HCT116 (cell line): Measurements from ENCODE around the gene CSNK2B. TPM values are rescaled to one million over a fixed set of nuclear protein-coding genes. Genes with fewer than 3 reads are reported as not detected.

Experiments
- ATAC-seq: fragments of 200-7000 bp; cut with Tn5 transposase; 2 replicates; pipeline ENCODE4 v1.9.1; 2020; ENCODE audit warnings: mild to moderate bottlenecking, moderate library complexity
- BruUV-seq: library from RNA; stranded (reverse); fragments of 400-500 nt; replicated peaks from 2 replicates; lab custom pipeline; 2021; lab: Mats Ljungman, UMichigan
- CTCF ChIA-PET: fragments of 300-600 bp; sonication (Branson Sonifier 250); formaldehyde crosslinking; loops from one replicate; lab custom pipeline; 2021; ENCODE audit warnings: antibody characterized with exemption; lab: Charles Lee
- POLR2A ChIA-PET: fragments of 300-600, 350-600 bp; sonication (Branson Sonifier 250); formaldehyde crosslinking; loops from one replicate; lab custom pipeline; 2021; ENCODE audit warnings: antibody characterized with exemption; lab: Charles Lee
- RAD21 ChIA-PET, 2 experiments: fragments of 300-600 bp; sonication (Branson Sonifier 250); formaldehyde crosslinking; loops; one replicate each; lab custom pipeline; 2023; ENCODE audit warnings: low total read pairs in 2 of 2; ENCODE audit not compliant: uncharacterized antibody in 2 of 2, unreplicated experiment in 2 of 2, low non-redundant PET in 1 of 2; lab: Charles Lee
- DNase-seq: peaks from one replicate; pipeline ENCODE4 v3.0.0-alpha.2; 2010; ENCODE audit warnings: low read depth, low spot score
- H2AFZ ChIP-seq: fragments of 200-600 bp; shearing (Covaris generic), sonication (generic); 2 replicates; pipeline ENCODE4 v1.6.1; 2017; ENCODE audit warnings: low read depth, mixed run types, mixed read lengths, antibody characterized with exemption, low read length; ENCODE audit not compliant: poor library complexity, severe bottlenecking
- H3K27ac ChIP-seq: 2 replicates; pipeline ENCODE4 v1.5.1; 2012; ENCODE audit warnings: low read depth, low read length
- H3K27me3 ChIP-seq: fragments of 200-600 bp; sonication (generic); 2 replicates; pipeline ENCODE4 v1.6.1; 2016; ENCODE audit warnings: mixed run types, low read length, mixed read lengths; ENCODE audit not compliant: insufficient read depth
- H3K36me3 ChIP-seq, 2 experiments: fragments of 200-500 bp in 1 of 2; fragments of 200-600 bp in 1 of 2; sonication (Bioruptor generic) in 1 of 2; sonication (generic) in 1 of 2; 2 replicates each; pipeline versions ENCODE4 v1.5.1 to v1.6.1; 2014 to 2016; ENCODE audit warnings: low read length in 2 of 2, inconsistent platforms in 1 of 2, mixed read lengths in 1 of 2, mixed run types in 1 of 2; ENCODE audit not compliant: insufficient read depth in 2 of 2, control insufficient read depth in 1 of 2
- H3K4me1 ChIP-seq, 2 experiments: fragments of 200-600 bp in 1 of 2; sonication (generic) in 1 of 2; 2 replicates each; pipeline versions ENCODE4 v1.5.1 to v1.6.1; 2012 to 2017; ENCODE audit warnings: low read length in 2 of 2, inconsistent platforms in 1 of 2, mild to moderate bottlenecking in 1 of 2, mixed read lengths in 1 of 2, mixed run types in 1 of 2, moderate library complexity in 1 of 2; ENCODE audit not compliant: insufficient read depth in 2 of 2, control insufficient read depth in 1 of 2
- H3K4me2 ChIP-seq: fragments of 200-600 bp; sonication (generic); 2 replicates; pipeline ENCODE4 v1.6.1; 2017; ENCODE audit warnings: mixed run types, low read length, mixed read lengths
- H3K4me3 ChIP-seq, 2 experiments: fragments of 200-600 bp in 1 of 2; sonication (generic) in 1 of 2; replicated peaks in 1 of 2; 2 replicates each; pipeline ENCODE4 v1.5.1; 2011 to 2016; ENCODE audit warnings: low read length in 2 of 2, control low read depth in 1 of 2, low read depth in 1 of 2, mild to moderate bottlenecking in 1 of 2, mixed read lengths in 1 of 2, mixed run types in 1 of 2
- H3K79me2 ChIP-seq: fragments of 200-600 bp; sonication (generic); 2 replicates; pipeline ENCODE4 v1.6.1; 2017; ENCODE audit warnings: mild to moderate bottlenecking, mixed run types, low read length, moderate library complexity, mixed read lengths; ENCODE audit not compliant: insufficient read depth
- H3K9ac ChIP-seq: fragments of 200-600 bp; sonication (generic); 2 replicates; pipeline ENCODE4 v1.6.1; 2016; ENCODE audit warnings: low read length, mixed read lengths
- H3K9me2 ChIP-seq: fragments of 200-600 bp; sonication (generic), shearing (Covaris generic); 2 replicates; pipeline ENCODE4 v1.6.1; 2017; ENCODE audit warnings: mixed run types, mild to moderate bottlenecking, moderate library complexity; ENCODE audit not compliant: insufficient read depth
- H3K9me3 ChIP-seq, 2 experiments: fragments of 200-500 bp in 1 of 2; fragments of 200-600 bp in 1 of 2; sonication (Bioruptor generic) in 1 of 2; sonication (generic) in 1 of 2; 2 replicates each; pipeline ENCODE4 v1.6.1; 2014 to 2017; ENCODE audit warnings: low read length in 2 of 2, mixed read lengths in 2 of 2, inconsistent platforms in 1 of 2, low read depth in 1 of 2, mild to moderate bottlenecking in 1 of 2, mixed run types in 1 of 2, moderate library complexity in 1 of 2; ENCODE audit not compliant: control insufficient read depth in 1 of 2, insufficient read depth in 1 of 2
- H4K20me1 ChIP-seq: fragments of 200-600 bp; sonication (generic), shearing (Covaris generic); 2 replicates; pipeline ENCODE4 v1.6.1; 2017; ENCODE audit warnings: mixed run types, mild to moderate bottlenecking, moderate library complexity; ENCODE audit not compliant: insufficient read depth
- CBX3 ChIP-seq: IDR thresholded peaks from 2 replicates; pipeline ENCODE4 v1.6.1; 2012; ENCODE audit warnings: low read depth
- ELF1 ChIP-seq: IDR thresholded peaks from 2 replicates; pipeline ENCODE4 v1.6.1; 2012; ENCODE audit warnings: low read depth, borderline replicate concordance
- POLR2A ChIP-seq: IDR thresholded peaks from 2 replicates; pipeline ENCODE4 v1.7.0; 2011; ENCODE audit warnings: borderline replicate concordance; ENCODE audit not compliant: insufficient read depth, insufficient read length; ENCODE audit errors: extremely low read depth
- REST ChIP-seq: IDR thresholded peaks from 2 replicates; pipeline ENCODE4 v1.6.1; 2012; ENCODE audit warnings: low read depth
- SP1 ChIP-seq: IDR thresholded peaks from 2 replicates; pipeline ENCODE4 v1.6.1; 2012; ENCODE audit warnings: low read depth
- SRF ChIP-seq: IDR thresholded peaks from 2 replicates; pipeline ENCODE4 v1.6.1; 2012; ENCODE audit warnings: low read depth
- YY1 ChIP-seq: IDR thresholded peaks from 2 replicates; pipeline ENCODE4 v1.6.1; 2011; ENCODE audit warnings: low read length, low read depth, moderate library complexity, mild to moderate bottlenecking; ENCODE audit not compliant: insufficient replicate concordance; ENCODE audit errors: extremely low read depth
- ZBTB33 ChIP-seq: IDR thresholded peaks from 2 replicates; pipeline ENCODE4 v1.6.1; 2011; ENCODE audit warnings: mild to moderate bottlenecking, low read length, moderate library complexity; ENCODE audit not compliant: insufficient replicate concordance; ENCODE audit errors: extremely low read depth
- ZFX ChIP-seq: fragments of 450-650 bp; IDR thresholded peaks from 2 replicates; pipeline ENCODE4 v1.6.1; 2017
- ZNF274 ChIP-seq: fragments of 200-500 bp; sonication (Bioruptor generic); IDR thresholded peaks from 2 replicates; pipeline ENCODE4 v1.6.1; 2014; ENCODE audit warnings: mild to moderate bottlenecking, low read depth, low read length, inconsistent platforms
- intact Hi-C: fragments of 100-400 bp; cut with micrococcal nuclease; formaldehyde crosslinking; loops from 2 replicates; pipeline ENCODE4 v1.10.0; 2022
- total RNA-seq: library from RNA; stranded (reverse); gene quantifications from one replicate; pipeline ENCODE4 v1.2.1, GENCODE V29; 2021; ENCODE audit not compliant: unreplicated experiment

The CSNK2B gene
- total RNA-seq, 1 experiment from 2014 or later = 210 TPM

GRCh38 chr6:31677955-31678354, 12.1 kb downstream of the CSNK2B start:
- no peak for ATAC-seq
- Histone ChIP-seq H4K20me1 (no peaks in the 10 kb centered on the region), H3K79me2 (no peaks in the 10 kb centered on the region), H3K4me2 (no peak overlapping the region), H3K27me3 (no peaks in the 10 kb centered on the region), H3K9ac (no peak overlapping the region), H3K36me3 (no peaks in the 10 kb centered on the region; a peak in 1 of 4 replicates), H3K4me1 (peaks cover 4 to 19% of the 10 kb centered on the region in 2 experiments; a peak in 3 of 4 replicates), H3K9me3 (no peaks in the 10 kb centered on the region)
- ChIA-PET RAD21 (interaction anchor here in 1 of 2 experiments (0.5 kb wide), 1 partner anchor 27 kb away, joined by 3 read pairs; no protein-coding TSS in a partner anchor), POLR2A (no interaction called here), CTCF (no interaction called here)
- BruUV-seq = no TSS peak
- intact Hi-C loops = no loop called here
- no peak for TF ChIP-seq ELF1
- TF ChIP-seq YY1 = no peak
- no peak for TF ChIP-seq SRF
- TF ChIP-seq REST = no peak
- no peak for TF ChIP-seq ZNF274
- TF ChIP-seq CBX3 = no peak
- no peak for TF ChIP-seq POLR2A
- TF ChIP-seq SP1 = no peak
- TF ChIP-seq ZBTB33 = no peak
- no peak for TF ChIP-seq ZFX
- TF ChIP-seq, all 23 proteins: peak for 0
- Histone ChIP-seq H2AFZ (no peak overlapping the region), H3K4me3 (no peak overlapping the region), H3K27ac (no peak overlapping the region), H3K9me2 (no peaks in the 10 kb centered on the region)
- DNase-seq = no peak
